Measurements from ENCODE around the gene RPL28.
A peak's percentile ranks its signal among the peaks of the same experiment; 100 is the strongest.

RPL28 gene

DNA sequence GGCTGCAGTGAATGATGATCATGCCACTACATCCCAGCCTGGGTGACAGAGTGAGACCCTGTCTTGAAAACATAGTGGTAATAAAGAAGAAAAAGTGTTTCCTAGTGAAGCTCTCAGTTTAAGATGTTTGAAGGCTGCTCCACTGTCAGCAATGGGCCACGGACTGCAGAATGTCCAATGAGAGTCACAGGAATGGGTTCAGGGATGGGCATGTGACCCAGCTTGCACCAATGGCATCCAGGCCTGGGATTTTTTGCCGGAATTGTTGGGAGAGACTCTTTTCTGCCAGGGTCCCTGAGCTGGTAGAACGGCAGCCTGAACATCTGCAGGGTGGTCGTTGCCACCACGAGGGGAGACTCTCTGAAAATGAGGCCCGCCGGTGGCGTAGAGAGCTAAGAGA lies 51.1 kb downstream of the RPL28 start:
- Histone ChIP-seq H3K27me3 (ENCODE audit: insufficient read depth, low read depth, severe bottlenecking) (peaks cover 6% of the 10 kb centered on the region), H3K4me3 (ENCODE audit: low read depth, low read length) (no peak overlapping the region), H3K9me3 (ENCODE audit: severe bottlenecking) (no peaks in the 10 kb centered on the region), H3K36me3 (no peaks in the 10 kb centered on the region), H3K27ac (no peak overlapping the region)
- no peak for DNase-seq
- TF ChIP-seq, protein P1, sequence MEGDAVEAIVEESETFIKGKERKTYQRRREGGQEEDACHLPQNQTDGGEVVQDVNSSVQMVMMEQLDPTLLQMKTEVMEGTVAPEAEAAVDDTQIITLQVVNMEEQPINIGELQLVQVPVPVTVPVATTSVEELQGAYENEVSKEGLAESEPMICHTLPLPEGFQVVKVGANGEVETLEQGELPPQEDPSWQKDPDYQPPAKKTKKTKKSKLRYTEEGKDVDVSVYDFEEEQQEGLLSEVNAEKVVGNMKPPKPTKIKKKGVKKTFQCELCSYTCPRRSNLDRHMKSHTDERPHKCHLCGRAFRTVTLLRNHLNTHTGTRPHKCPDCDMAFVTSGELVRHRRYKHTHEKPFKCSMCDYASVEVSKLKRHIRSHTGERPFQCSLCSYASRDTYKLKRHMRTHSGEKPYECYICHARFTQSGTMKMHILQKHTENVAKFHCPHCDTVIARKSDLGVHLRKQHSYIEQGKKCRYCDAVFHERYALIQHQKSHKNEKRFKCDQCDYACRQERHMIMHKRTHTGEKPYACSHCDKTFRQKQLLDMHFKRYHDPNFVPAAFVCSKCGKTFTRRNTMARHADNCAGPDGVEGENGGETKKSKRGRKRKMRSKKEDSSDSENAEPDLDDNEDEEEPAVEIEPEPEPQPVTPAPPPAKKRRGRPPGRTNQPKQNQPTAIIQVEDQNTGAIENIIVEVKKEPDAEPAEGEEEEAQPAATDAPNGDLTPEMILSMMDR (IDR thresholded peaks at IDR 0.05; ENCODE audit: low read depth, low read length), result no peak

DNA sequence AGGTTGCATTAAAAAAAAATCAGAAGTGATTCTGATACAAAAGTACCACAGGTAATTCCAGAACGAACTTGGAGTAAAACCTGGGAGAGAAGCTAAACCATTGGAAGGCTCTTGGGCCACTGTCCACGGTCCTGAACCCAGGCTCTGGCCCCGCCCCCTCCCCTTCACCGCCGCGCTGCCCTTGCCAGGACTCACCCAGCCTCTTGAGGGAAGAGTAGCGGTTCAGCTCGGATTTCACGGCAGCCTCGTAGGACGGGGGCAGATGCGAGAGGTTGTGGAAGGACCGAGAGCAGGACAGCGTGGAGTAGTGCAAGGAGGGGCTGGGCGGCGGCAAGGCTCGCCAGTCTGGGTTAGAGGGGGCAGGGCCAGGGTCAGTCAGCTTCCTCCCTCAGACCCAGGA lies 51.7 kb downstream of the RPL28 start:
- no peak for DNase-seq
- H3K27me3 ChIP-seq (ENCODE audit: insufficient read depth, low read depth, severe bottlenecking), result peaks cover 7% of the 10 kb centered on the region
- TF ChIP-seq, protein P1 (IDR thresholded peaks at IDR 0.05; ENCODE audit: low read depth, low read length), result no peak

DNA sequence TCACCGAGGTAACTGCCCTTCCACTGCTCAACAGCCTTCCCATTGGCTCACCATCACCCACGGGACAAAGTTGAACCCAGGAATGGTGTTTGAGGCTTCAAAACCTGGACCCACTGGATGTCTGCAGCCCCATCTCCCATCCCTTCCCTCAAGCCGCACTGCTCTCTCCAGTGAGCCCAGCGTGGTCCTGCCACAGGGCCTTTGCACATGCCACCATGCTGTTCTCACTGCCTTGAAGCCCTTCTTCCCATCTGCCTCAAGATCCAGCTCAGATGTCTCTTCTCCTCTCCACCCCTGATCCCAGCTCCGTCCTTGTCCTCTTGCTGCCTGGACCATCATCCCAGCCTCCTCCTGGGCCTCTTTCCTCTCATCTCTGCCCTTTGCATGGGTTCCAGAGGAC lies 53.3 kb downstream of the RPL28 start:
- TF ChIP-seq, protein P1 (IDR thresholded peaks at IDR 0.05; ENCODE audit: low read depth, low read length), result no peak
- H3K27me3 ChIP-seq (ENCODE audit: insufficient read depth, low read depth, severe bottlenecking), result peaks cover 10% of the 10 kb centered on the region
- no peaks in the 10 kb centered on the region for H3K36me3 ChIP-seq

More for the DNA sequence above, 51.7 kb downstream of the RPL28 start:
- no peaks in the 10 kb centered on the region for H3K9me3 ChIP-seq (ENCODE audit: severe bottlenecking)
- no peak overlapping the region for H3K27ac ChIP-seq
- H3K36me3 ChIP-seq, result no peaks in the 10 kb centered on the region
- H3K4me3 ChIP-seq (ENCODE audit: low read depth, low read length), result no peak overlapping the region

DNA sequence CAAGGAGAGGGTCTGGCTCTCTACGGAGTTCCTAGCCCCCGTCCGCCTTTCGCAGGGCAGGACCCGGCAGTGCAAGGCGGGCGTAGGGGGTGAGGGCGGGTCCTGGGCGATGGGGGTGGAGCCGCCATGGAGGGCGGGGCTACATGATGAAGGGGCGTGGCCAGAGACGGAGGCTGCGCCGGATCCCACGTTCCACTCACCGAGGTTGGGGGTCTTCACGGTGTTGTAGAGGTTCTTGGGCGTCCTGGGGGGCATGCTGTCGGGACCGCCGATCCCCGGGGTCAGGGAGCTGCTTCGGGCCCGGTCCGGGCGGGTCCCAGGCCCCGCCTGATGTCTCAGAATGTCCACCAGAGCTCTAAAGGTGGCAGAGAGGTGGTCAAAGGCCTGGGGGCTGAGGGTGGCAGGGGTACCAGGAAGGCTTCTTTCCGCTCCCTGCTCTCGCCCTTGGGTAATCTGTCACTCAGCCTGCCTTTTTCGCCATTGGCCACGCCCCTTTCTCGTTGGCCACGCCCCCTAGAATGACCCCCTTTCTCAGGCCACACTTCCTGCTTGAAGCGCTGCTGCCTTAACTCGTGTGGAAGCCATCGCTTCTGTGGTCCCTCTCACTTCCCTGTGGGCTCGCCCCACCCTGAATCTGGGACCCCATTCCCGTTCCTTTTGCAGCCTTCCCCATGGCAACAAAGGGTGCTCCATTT lies 54.8 kb downstream of the RPL28 start:
- Histone ChIP-seq H3K27me3 (ENCODE audit: insufficient read depth, low read depth, severe bottlenecking) (peaks cover 12% of the 10 kb centered on the region), H3K36me3 (no peaks in the 10 kb centered on the region), H3K9me3 (ENCODE audit: severe bottlenecking) (no peaks in the 10 kb centered on the region), H3K4me3 (ENCODE audit: low read depth, low read length) (peak overlapping the region; percentile 35), H3K27ac (no peak overlapping the region)
- peak; percentile 63 for DNase-seq
- TF ChIP-seq, protein P1 (IDR thresholded peaks at IDR 0.05; ENCODE audit: low read depth, low read length), result no peak

More for the DNA sequence above, 53.3 kb downstream of the RPL28 start:
- Histone ChIP-seq H3K27ac (no peak overlapping the region), H3K9me3 (ENCODE audit: severe bottlenecking) (no peaks in the 10 kb centered on the region), H3K4me3 (ENCODE audit: low read depth, low read length) (no peak overlapping the region)
- DNase-seq, result no peak

DNA sequence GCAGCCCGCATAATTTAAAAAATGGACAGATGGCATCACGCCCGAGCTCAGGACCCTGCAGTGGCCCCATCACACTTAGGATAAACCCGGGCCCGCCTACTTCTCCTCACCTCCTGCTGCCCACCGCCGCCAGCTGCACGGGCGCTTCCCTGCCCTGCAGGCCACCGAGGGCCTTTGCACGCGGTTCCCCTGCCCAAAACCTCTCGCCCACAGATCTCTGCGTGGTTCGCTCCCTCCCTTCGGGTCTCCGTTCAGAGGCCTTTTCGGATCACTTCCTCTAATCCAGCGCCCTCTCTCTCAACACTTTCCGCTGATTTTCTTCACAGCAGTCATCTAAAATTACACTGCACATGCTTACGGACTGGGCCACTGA lies 55.6 kb downstream of the RPL28 start:
- Histone ChIP-seq H3K27me3 (ENCODE audit: insufficient read depth, low read depth, severe bottlenecking) (peaks cover 12% of the 10 kb centered on the region), H3K27ac (no peak overlapping the region), H3K4me3 (ENCODE audit: low read depth, low read length) (peak overlapping the region; percentile 35), H3K36me3 (no peaks in the 10 kb centered on the region), H3K9me3 (ENCODE audit: severe bottlenecking) (no peaks in the 10 kb centered on the region)
- TF ChIP-seq, protein P1 (IDR thresholded peaks at IDR 0.05; ENCODE audit: low read depth, low read length), result no peak
- DNase-seq, result peak; percentile 53

Data from WERI-Rb-1 (cell line).